Nephron (organoid): ENCODE data around the gene PUM2.

Experiments
- H3K27ac Mint-ChIP-seq, 3 experiments: 2 replicates each; pipeline ENCODE4 v1.8.0; 2020; ENCODE audit warnings: mixed read lengths in 3 of 3, mild to moderate bottlenecking in 2 of 3, moderate library complexity in 1 of 3
- H3K27me3 Mint-ChIP-seq: 2 replicates; pipeline ENCODE4 v1.8.0; 2021; ENCODE audit warnings: low read depth, mild to moderate bottlenecking, moderate library complexity, mixed read lengths
- H3K36me3 Mint-ChIP-seq: 2 replicates; pipeline ENCODE4 v1.8.0; 2020; ENCODE audit warnings: low read depth, mixed read lengths
- H3K4me1 Mint-ChIP-seq: 2 replicates; pipeline ENCODE4 v1.8.0; 2020; ENCODE audit warnings: mixed read lengths
- H3K4me3 Mint-ChIP-seq, 3 experiments: 2 replicates each; pipeline ENCODE4 v1.8.0; 2020; ENCODE audit warnings: mild to moderate bottlenecking in 3 of 3, mixed read lengths in 3 of 3, moderate library complexity in 2 of 3
- H3K9me3 Mint-ChIP-seq: 2 replicates; pipeline ENCODE4 v1.8.0; 2020; ENCODE audit warnings: mixed read lengths
- TF ChIP-seq, protein P1 (sequence below), 3 experiments: fragments of 200-600 bp; sonication (generic); IDR thresholded peaks; one replicate each; pipeline ENCODE4 v1.5.0; 2021; ENCODE audit warnings: antibody characterized with exemption in 3 of 3; ENCODE audit not compliant: unreplicated experiment in 3 of 3

Gene PUM2

DNA sequence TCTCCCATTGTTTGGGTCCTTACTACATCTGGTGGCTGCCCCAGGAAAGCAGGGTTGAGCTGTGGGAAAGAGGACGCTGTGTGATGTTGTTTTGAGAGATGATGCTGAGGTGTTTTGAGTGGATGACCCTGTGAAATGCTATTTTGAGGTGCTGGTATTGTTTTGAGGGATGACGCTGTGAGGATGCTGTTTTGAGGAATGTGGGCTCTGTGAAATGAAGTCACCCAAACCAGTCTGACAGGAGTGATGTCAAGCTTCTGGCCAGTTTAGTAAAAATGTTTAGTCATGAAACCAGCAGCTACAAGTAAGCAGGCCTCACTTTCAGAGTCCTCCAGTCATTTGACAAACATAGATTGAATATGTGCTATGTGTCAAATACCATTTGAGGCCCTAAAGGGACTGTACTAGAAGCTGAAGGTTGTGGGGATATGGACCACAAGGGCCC, 16.1 kb upstream of the PUM2 start:
- no peaks in the 10 kb centered on the region for H3K36me3 Mint-ChIP-seq
- peaks cover 18% of the 10 kb centered on the region for H3K9me3 Mint-ChIP-seq
- peaks cover 6% of the 10 kb centered on the region for H3K4me1 Mint-ChIP-seq
- no peak overlapping the region for H3K4me3 Mint-ChIP-seq
- H3K27me3 Mint-ChIP-seq, result no peaks in the 10 kb centered on the region
- no peak overlapping the region for H3K27ac Mint-ChIP-seq
- TF ChIP-seq, protein P1, sequence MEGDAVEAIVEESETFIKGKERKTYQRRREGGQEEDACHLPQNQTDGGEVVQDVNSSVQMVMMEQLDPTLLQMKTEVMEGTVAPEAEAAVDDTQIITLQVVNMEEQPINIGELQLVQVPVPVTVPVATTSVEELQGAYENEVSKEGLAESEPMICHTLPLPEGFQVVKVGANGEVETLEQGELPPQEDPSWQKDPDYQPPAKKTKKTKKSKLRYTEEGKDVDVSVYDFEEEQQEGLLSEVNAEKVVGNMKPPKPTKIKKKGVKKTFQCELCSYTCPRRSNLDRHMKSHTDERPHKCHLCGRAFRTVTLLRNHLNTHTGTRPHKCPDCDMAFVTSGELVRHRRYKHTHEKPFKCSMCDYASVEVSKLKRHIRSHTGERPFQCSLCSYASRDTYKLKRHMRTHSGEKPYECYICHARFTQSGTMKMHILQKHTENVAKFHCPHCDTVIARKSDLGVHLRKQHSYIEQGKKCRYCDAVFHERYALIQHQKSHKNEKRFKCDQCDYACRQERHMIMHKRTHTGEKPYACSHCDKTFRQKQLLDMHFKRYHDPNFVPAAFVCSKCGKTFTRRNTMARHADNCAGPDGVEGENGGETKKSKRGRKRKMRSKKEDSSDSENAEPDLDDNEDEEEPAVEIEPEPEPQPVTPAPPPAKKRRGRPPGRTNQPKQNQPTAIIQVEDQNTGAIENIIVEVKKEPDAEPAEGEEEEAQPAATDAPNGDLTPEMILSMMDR (IDR thresholded peaks at IDR 0.05; ENCODE audit: unreplicated experiment in 3 of 3), result no peak

GRCh38 chr2:20365249-20365817, 14.7 kb upstream of the PUM2 start:
- Mint-ChIP-seq H3K36me3 (no peaks in the 10 kb centered on the region), H3K27ac (no peak overlapping the region), H3K4me1 (no peaks in the 10 kb centered on the region), H3K4me3 (no peak overlapping the region), H3K27me3 (no peaks in the 10 kb centered on the region), H3K9me3 (peaks cover 13% of the 10 kb centered on the region)
- TF ChIP-seq, protein P1 (IDR thresholded peaks at IDR 0.05; ENCODE audit: unreplicated experiment in 3 of 3), result no peak

GRCh38 chr2:20363578-20363977, 12.9 kb upstream of the PUM2 start:
- Mint-ChIP-seq H3K9me3 (peaks cover 7% of the 10 kb centered on the region), H3K4me3 (no peak overlapping the region), H3K27me3 (no peaks in the 10 kb centered on the region), H3K36me3 (no peaks in the 10 kb centered on the region), H3K4me1 (no peaks in the 10 kb centered on the region), H3K27ac (no peak overlapping the region)
- TF ChIP-seq, protein P1 (IDR thresholded peaks at IDR 0.05; ENCODE audit: unreplicated experiment in 3 of 3), result no peak

DNA sequence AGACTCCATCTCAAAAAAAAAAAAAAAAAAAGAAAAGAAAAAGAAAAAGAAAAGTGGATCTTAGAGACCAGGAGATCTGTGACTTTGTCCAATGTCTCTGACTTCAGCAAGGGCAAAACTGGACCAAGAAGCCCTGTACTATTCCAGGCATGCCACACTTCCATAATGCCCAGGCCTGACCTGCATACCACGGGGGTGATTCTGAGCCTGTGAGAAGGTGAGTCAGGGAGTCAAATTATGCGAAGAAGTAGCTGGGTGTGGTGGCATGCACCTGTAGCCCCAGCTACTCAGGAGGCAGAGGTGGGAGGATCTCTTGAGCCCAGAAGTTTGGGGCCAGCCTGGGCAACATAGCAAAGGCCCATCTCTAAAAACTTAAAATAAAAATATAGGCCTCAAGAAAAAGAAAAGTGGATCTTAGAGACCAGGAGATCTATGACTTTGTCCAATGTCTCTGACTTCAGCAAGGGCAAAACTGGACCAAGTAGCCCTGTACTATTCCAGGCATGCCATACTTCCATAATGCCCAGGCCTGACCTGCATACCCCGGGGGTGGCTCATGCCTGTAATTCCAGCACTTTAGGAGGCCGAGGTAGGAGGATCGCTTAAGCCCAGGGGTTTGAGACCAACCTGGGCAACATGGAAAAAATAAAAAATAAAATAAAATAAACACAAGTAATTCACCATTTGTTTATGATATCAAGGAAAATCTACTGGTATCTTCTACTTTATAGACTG, 12.2 kb upstream of the PUM2 start:
- Mint-ChIP-seq H3K27me3 (no peaks in the 10 kb centered on the region), H3K9me3 (peaks cover 3% of the 10 kb centered on the region), H3K36me3 (no peaks in the 10 kb centered on the region), H3K4me3 (no peak overlapping the region), H3K4me1 (peaks cover 4% of the 10 kb centered on the region), H3K27ac (no peak overlapping the region)
- TF ChIP-seq, protein P1 (IDR thresholded peaks at IDR 0.05; ENCODE audit: unreplicated experiment in 3 of 3), result no peak

- Mint-ChIP-seq H3K27ac (no peak overlapping the region), H3K9me3 (peaks cover under 1% of the 10 kb centered on the region), H3K4me3 (no peak overlapping the region), H3K4me1 (peaks cover 7% of the 10 kb centered on the region), H3K27me3 (no peaks in the 10 kb centered on the region), H3K36me3 (no peaks in the 10 kb centered on the region)
- TF ChIP-seq, protein P1 (IDR thresholded peaks at IDR 0.05; ENCODE audit: unreplicated experiment in 3 of 3), result no peak
Measured at GRCh38 chr2:20361893-20362292, 11.2 kb upstream of the PUM2 start.

DNA sequence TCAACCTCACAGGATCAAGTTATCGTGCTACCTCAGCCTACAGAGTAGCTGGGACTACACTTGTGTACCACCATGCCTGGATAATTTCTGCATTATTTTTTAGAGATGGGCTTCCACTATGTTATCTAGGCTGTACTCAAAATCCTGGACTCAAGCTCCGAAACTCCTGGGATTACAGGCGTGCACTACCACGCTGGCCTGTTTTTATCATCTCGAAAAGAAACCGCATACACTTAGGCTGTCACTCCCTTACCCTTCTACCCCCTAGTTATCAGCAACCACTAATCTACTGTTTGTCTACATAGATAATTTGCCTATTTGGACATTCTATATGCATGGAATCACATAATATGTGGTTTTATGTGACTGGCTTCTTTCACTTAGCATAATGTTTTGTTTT, 8.5 kb upstream of the PUM2 start:
- no peaks in the 10 kb centered on the region for H3K27me3 Mint-ChIP-seq
- TF ChIP-seq, protein P1 (IDR thresholded peaks at IDR 0.05; ENCODE audit: unreplicated experiment in 3 of 3), result no peak
- no peak overlapping the region for H3K27ac Mint-ChIP-seq
- H3K4me3 Mint-ChIP-seq, result no peak overlapping the region
- H3K9me3 Mint-ChIP-seq, result no peaks in the 10 kb centered on the region
- H3K36me3 Mint-ChIP-seq, result no peaks in the 10 kb centered on the region
- H3K4me1 Mint-ChIP-seq, result peaks cover 13% of the 10 kb centered on the region
